Nephron progenitor cell (in vitro differentiated cells): ENCODE results near the gene SEC23B.

Experiments
- DNase-seq: peaks from one replicate; pipeline ENCODE4 v3.0.0; 2021
- H3K27ac Mint-ChIP-seq: 2 replicates; pipeline ENCODE4 v1.8.0; 2021; ENCODE audit warnings: mild to moderate bottlenecking, moderate library complexity, mixed read lengths
- H3K27me3 Mint-ChIP-seq: 2 replicates; pipeline ENCODE4 v1.8.0; 2021; ENCODE audit warnings: mild to moderate bottlenecking, low read depth, mixed read lengths; ENCODE audit not compliant: poor library complexity
- H3K36me3 Mint-ChIP-seq: 2 replicates; pipeline ENCODE4 v1.8.0; 2021; ENCODE audit warnings: low read depth, mixed read lengths
- H3K4me1 Mint-ChIP-seq: 2 replicates; pipeline ENCODE4 v1.8.0; 2021; ENCODE audit warnings: mixed read lengths
- H3K4me3 Mint-ChIP-seq: 2 replicates; pipeline ENCODE4 v1.8.0; 2021; ENCODE audit warnings: mild to moderate bottlenecking, moderate library complexity, mixed read lengths
- H3K9me3 Mint-ChIP-seq: 2 replicates; pipeline ENCODE4 v1.8.0; 2021; ENCODE audit warnings: mild to moderate bottlenecking, moderate library complexity, mixed read lengths
- TF ChIP-seq, protein P1 (sequence below): fragments of 200-600 bp; sonication (generic); IDR thresholded peaks from 2 replicates; pipeline ENCODE4 v1.5.0; 2021; ENCODE audit warnings: antibody characterized with exemption

The SEC23B gene

DNA sequence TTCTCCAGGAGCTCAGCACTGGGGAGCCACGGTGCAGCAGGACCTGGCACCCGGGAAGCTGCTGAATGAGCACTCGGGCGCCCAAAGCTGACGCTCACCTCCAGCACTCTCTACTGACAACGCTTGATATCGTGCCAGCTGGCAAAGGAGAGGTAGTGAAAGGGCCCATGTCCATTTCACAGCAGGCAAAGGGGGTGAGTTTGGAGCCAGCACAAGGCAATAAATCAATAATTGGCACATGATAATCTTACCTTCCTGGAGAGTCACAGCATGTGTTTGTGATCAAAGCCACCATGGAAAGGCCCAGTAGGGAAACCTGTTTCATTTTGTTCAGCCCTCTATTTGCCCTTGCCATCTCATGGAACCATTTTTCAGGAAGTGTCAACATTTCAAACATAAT is 36.2 kb downstream of the SEC23B start:
- Mint-ChIP-seq H3K4me1 (no peaks in the 10 kb centered on the region), H3K9me3 (peaks cover 6% of the 10 kb centered on the region), H3K4me3 (no peak overlapping the region), H3K27ac (peak overlapping the region; percentile 12), H3K36me3 (peaks cover 60% of the 10 kb centered on the region), H3K27me3 (no peaks in the 10 kb centered on the region)
- TF ChIP-seq, protein P1, sequence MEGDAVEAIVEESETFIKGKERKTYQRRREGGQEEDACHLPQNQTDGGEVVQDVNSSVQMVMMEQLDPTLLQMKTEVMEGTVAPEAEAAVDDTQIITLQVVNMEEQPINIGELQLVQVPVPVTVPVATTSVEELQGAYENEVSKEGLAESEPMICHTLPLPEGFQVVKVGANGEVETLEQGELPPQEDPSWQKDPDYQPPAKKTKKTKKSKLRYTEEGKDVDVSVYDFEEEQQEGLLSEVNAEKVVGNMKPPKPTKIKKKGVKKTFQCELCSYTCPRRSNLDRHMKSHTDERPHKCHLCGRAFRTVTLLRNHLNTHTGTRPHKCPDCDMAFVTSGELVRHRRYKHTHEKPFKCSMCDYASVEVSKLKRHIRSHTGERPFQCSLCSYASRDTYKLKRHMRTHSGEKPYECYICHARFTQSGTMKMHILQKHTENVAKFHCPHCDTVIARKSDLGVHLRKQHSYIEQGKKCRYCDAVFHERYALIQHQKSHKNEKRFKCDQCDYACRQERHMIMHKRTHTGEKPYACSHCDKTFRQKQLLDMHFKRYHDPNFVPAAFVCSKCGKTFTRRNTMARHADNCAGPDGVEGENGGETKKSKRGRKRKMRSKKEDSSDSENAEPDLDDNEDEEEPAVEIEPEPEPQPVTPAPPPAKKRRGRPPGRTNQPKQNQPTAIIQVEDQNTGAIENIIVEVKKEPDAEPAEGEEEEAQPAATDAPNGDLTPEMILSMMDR = no peak
- no peak for DNase-seq

DNA sequence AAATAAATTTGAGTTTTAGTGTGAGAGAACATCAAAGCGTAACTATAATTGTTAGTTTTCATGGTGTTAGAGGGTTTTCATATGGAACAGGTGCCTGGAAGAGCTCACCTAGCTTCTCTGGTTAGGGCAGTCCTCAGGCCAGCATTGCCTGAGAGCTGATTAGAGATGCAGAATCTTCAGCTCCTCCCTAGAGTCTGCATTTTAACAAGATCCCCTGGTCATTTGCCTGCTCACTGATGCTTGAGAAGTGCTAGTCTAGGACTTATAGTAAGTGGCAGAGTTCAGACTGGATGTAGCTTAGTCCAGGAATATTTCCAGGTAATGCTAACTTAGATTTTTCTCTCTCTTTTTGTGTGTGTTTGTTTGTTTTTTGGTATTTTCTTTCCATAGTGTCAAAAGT is 37.8 kb downstream of the SEC23B start:
- peaks cover 54% of the 10 kb centered on the region for H3K36me3 Mint-ChIP-seq
- no peaks in the 10 kb centered on the region for H3K9me3 Mint-ChIP-seq
- no peaks in the 10 kb centered on the region for H3K27me3 Mint-ChIP-seq
- no peak for DNase-seq
- no peak overlapping the region for H3K4me3 Mint-ChIP-seq
- no peaks in the 10 kb centered on the region for H3K4me1 Mint-ChIP-seq
- no peak overlapping the region for H3K27ac Mint-ChIP-seq
- TF ChIP-seq, protein P1 = no peak

DNA sequence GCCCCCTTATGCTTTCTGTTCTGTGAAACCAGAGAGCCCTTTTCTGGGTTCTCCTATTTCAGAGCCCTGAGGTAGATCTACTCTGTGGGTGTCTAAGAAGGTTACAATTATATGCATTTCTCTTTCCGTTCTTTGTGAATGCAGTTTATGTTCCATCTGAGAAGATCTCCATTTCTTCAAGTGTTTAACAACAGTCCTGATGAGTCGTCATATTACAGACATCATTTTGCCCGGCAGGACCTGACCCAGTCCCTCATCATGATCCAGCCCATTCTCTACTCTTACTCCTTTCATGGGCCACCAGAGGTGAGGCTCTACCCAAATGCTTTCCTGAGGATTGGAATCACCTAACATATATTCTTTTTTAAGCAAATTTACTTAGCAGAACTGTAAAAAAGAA is 40.7 kb downstream of the SEC23B start:
- Mint-ChIP-seq H3K4me3 (no peak overlapping the region), H3K4me1 (no peaks in the 10 kb centered on the region), H3K36me3 (peaks cover 49% of the 10 kb centered on the region), H3K9me3 (no peaks in the 10 kb centered on the region), H3K27me3 (no peaks in the 10 kb centered on the region), H3K27ac (no peak overlapping the region)
- DNase-seq = no peak
- TF ChIP-seq, protein P1 = no peak

DNA sequence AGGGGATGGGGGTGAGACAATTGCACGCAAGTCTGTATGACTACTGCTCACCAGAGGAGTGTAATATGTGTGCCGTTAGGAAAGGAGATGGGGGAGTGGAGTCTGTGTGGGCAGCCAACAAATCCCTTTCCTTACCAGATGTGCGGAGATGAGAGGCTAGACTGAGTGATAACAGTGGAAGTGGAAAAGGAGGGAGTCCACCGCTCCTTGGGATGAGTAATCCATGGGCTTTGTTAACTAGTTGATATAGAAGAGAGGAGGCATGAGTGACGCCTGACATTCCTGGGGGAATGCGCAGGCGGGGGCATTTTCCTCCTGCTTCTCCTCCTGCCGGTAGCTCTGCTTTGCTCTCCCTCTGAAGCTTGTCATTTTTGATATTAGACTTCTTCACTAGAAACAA is 46.0 kb downstream of the SEC23B start:
- Mint-ChIP-seq H3K4me1 (no peaks in the 10 kb centered on the region), H3K4me3 (no peak overlapping the region), H3K36me3 (peaks cover 74% of the 10 kb centered on the region), H3K27me3 (no peaks in the 10 kb centered on the region), H3K9me3 (no peaks in the 10 kb centered on the region), H3K27ac (no peak overlapping the region)
- no peak for DNase-seq
- TF ChIP-seq, protein P1 = no peak

DNA sequence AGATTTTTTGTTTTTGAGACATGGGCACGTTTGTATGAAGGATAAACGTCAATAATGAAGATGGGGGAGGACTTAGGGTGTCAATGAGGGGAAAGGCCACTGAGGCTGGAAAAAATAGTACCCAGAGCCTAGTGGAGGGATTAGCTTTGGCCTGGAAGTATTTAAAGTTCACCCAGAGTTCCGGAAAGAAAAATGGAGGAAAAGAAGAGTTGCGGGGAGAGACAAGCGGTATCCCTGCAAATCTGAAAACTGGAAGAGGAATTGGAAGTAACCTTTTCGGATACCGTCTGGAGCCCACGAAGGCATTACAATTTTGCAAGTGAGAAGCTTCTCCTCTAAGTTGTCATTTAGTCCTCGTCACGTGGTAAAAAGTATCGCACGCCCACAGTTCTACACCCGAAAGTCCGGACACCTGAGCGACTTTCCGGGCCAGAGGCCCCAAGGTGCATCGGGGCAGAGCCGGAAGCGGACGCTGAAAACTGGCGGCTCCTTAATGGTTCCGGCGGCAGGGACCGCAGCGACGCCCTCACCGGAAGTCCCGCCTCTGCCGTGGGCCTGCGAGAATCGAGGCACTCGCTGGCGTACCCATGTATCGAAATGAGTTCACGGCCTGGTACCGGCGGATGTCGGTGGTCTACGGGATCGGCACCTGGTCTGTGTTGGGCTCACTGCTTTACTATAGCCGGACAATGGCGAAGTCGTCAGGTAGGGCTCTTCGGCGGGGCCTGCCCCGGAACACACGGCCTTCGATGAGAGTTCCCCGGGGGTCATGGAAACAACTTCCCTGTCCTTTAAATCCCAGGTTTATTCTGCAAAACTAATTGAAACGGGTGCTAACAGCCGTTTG is 59.4 kb downstream of the SEC23B start, which contains the start of gene SMIM26:
Gene SMIM26, plus strand, starts transcription at position 541 of the 847 bp plus-strand sequence. Its CDS starts 47 bp downstream, at position 588.
- H3K4me1 Mint-ChIP-seq = peaks cover 26% of the 10 kb centered on the region
- peaks cover 40% of the 10 kb centered on the region for H3K36me3 Mint-ChIP-seq
- H3K4me3 Mint-ChIP-seq = peak within 1 kb of the TSS; percentile 92
- peak within 1 kb of the TSS; percentile 85 for H3K27ac Mint-ChIP-seq
- peak; percentile 83 for DNase-seq
- peaks cover 7% of the 10 kb centered on the region for H3K27me3 Mint-ChIP-seq
- TF ChIP-seq, protein P1 = no peak
- H3K9me3 Mint-ChIP-seq = no peaks in the 10 kb centered on the region

DNA sequence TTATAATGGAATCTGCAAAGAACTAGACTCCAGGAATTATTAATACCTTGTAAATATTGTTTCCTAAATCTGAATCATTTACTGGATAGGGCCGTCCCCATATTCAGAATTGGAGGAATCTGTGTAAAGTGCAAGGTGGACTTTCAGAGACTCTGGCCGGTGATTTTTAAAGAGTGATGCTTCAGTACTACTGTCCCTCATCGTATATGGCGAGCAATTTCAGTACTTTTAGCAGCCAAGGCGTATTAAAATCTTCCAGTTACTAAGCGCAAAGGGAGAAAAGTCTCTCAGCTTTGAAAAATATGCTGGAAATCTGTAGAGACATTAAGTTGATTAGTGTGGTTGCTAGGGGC is 60.0 kb downstream of the SEC23B start:
- Mint-ChIP-seq H3K9me3 (no peaks in the 10 kb centered on the region), H3K4me1 (peaks cover 26% of the 10 kb centered on the region), H3K27ac (peak overlapping the region; percentile 85), H3K27me3 (peaks cover 7% of the 10 kb centered on the region), H3K4me3 (peak overlapping the region; percentile 92), H3K36me3 (peaks cover 40% of the 10 kb centered on the region)
- no peak for DNase-seq
- TF ChIP-seq, protein P1 = no peak
